BLaER1 (cell line): ENCODE results near the gene UBALD1.

Experiments used
- H3K27ac ChIP-seq: shearing (Covaris generic); formaldehyde crosslinking; 2 replicates; pipeline ENCODE4 v1.8.1; 2022
- H3K27me3 ChIP-seq: shearing (Covaris generic); formaldehyde crosslinking; 2 replicates; pipeline ENCODE4 v1.8.1; 2022
- H3K36me3 ChIP-seq: shearing (Covaris generic); formaldehyde crosslinking; 2 replicates; pipeline ENCODE4 v1.8.1; 2022
- H3K4me1 ChIP-seq: shearing (Covaris generic); formaldehyde crosslinking; 2 replicates; pipeline ENCODE4 v1.8.1; 2022
- H3K4me2 ChIP-seq: shearing (Covaris generic); formaldehyde crosslinking; 2 replicates; pipeline ENCODE4 v1.8.1; 2022
- H3K4me3 ChIP-seq: shearing (Covaris generic); formaldehyde crosslinking; 2 replicates; pipeline ENCODE4 v1.8.1; 2022
- H3K9ac ChIP-seq: shearing (Covaris generic); formaldehyde crosslinking; 2 replicates; pipeline ENCODE4 v1.8.1; 2022
- H3K9me3 ChIP-seq: shearing (Covaris generic); formaldehyde crosslinking; 2 replicates; pipeline ENCODE4 v1.8.1; 2022
- H4K20me1 ChIP-seq: shearing (Covaris generic); formaldehyde crosslinking; 2 replicates; pipeline ENCODE4 v1.8.1; 2022
- Cebpa-rat ChIP-seq: shearing (Covaris generic); IDR thresholded peaks from 2 replicates; pipeline ENCODE4 v1.8.1; 2022

The UBALD1 gene

GRCh38 chr16:4609200-4610010 is 5.3 kb downstream of the UBALD1 start:
- Histone ChIP-seq H3K4me3 (no peak overlapping the region), H3K9me3 (no peaks in the 10 kb centered on the region), H3K36me3 (peaks cover 40% of the 10 kb centered on the region), H4K20me1 (peaks cover 90% of the 10 kb centered on the region), H3K27ac (no peak overlapping the region; the same call in 1 of the 2 replicates), H3K27me3 (no peaks in the 10 kb centered on the region), H3K4me1 (peaks cover 66% of the 10 kb centered on the region), H3K4me2 (0 out of 2 replicates have a peak overlapping the region, but pooled peaks have one; percentile 36), H3K9ac (no peak overlapping the region)
- no peak for TF ChIP-seq Cebpa-rat

- no peak for TF ChIP-seq Cebpa-rat
- H3K9ac ChIP-seq: no peak overlapping the region
- H3K4me3 ChIP-seq: no peak overlapping the region
- no peaks in the 10 kb centered on the region for H3K27me3 ChIP-seq
- H3K9me3 ChIP-seq: no peaks in the 10 kb centered on the region
- no peak overlapping the region for H3K4me2 ChIP-seq
- H4K20me1 ChIP-seq: peaks cover 92% of the 10 kb centered on the region
- peaks cover 62% of the 10 kb centered on the region for H3K4me1 ChIP-seq
- H3K36me3 ChIP-seq: peaks cover 40% of the 10 kb centered on the region
- H3K27ac ChIP-seq: no peak overlapping the region
Measured at GRCh38 chr16:4608704-4608980, 6.0 kb downstream of the UBALD1 start.

- Histone ChIP-seq H4K20me1 (peaks cover 86% of the 10 kb centered on the region), H3K27me3 (no peaks in the 10 kb centered on the region)
Measured at GRCh38 chr16:4607841-4608703, 6.6 kb downstream of the UBALD1 start.

GRCh38 chr16:4606354-4606753 is 8.3 kb downstream of the UBALD1 start:
- Histone ChIP-seq H3K36me3 (peaks cover 40% of the 10 kb centered on the region), H3K27me3 (peaks cover 5% of the 10 kb centered on the region; the same call in 1 of the 2 replicates)

More at GRCh38 chr16:4607841-4608703, 6.6 kb downstream of the UBALD1 start:
- no peak overlapping the region for H3K27ac ChIP-seq
- H3K9ac ChIP-seq: no peak overlapping the region
- no peak overlapping the region for H3K4me2 ChIP-seq
- H3K9me3 ChIP-seq: no peaks in the 10 kb centered on the region
- H3K4me3 ChIP-seq: no peak overlapping the region
- H3K36me3 ChIP-seq: peaks cover 40% of the 10 kb centered on the region
- H3K4me1 ChIP-seq: peaks cover 59% of the 10 kb centered on the region
- TF ChIP-seq Cebpa-rat: no peak

GRCh38 chr16:4604401-4604800 is 10.3 kb downstream of the UBALD1 start:
- Histone ChIP-seq H3K36me3 (peaks cover 28% of the 10 kb centered on the region), H3K9ac (no peak overlapping the region), H3K4me3 (no peak overlapping the region), H3K4me1 (peaks cover 50% of the 10 kb centered on the region), H3K27me3 (peaks cover 10% of the 10 kb centered on the region; the same call in 1 of the 2 replicates), H3K27ac (no peak overlapping the region), H4K20me1 (peaks cover 59% of the 10 kb centered on the region), H3K9me3 (no peaks in the 10 kb centered on the region), H3K4me2 (peak overlapping the region; percentile 23; the same call in 1 of the 2 replicates)
- no peak for TF ChIP-seq Cebpa-rat

More at GRCh38 chr16:4606354-4606753, 8.3 kb downstream of the UBALD1 start:
- Histone ChIP-seq H3K27ac (no peak overlapping the region), H3K4me3 (no peak overlapping the region), H3K9me3 (no peaks in the 10 kb centered on the region), H3K9ac (no peak overlapping the region), H3K4me1 (peaks cover 62% of the 10 kb centered on the region), H4K20me1 (peaks cover 79% of the 10 kb centered on the region), H3K4me2 (no peak overlapping the region)
- TF ChIP-seq Cebpa-rat: no peak

- Histone ChIP-seq H3K4me2 (no peak overlapping the region), H4K20me1 (peaks cover 55% of the 10 kb centered on the region), H3K36me3 (peaks cover 22% of the 10 kb centered on the region), H3K4me3 (no peak overlapping the region), H3K27me3 (peaks cover 10% of the 10 kb centered on the region; the same call in 1 of the 2 replicates), H3K9ac (no peak overlapping the region), H3K9me3 (no peaks in the 10 kb centered on the region), H3K27ac (no peak overlapping the region), H3K4me1 (peaks cover 50% of the 10 kb centered on the region)
- no peak for TF ChIP-seq Cebpa-rat
Measured at GRCh38 chr16:4603624-4604170, 11.0 kb downstream of the UBALD1 start.

- peak overlapping the region; percentile 6; the same call in 1 of the 2 replicates for H3K27ac ChIP-seq
- peak overlapping the region; percentile 70 for H3K4me2 ChIP-seq
- TF ChIP-seq Cebpa-rat: no peak
- no peak overlapping the region for H3K4me3 ChIP-seq
- H3K4me1 ChIP-seq: peaks cover 38% of the 10 kb centered on the region
- H3K36me3 ChIP-seq: peaks cover 9% of the 10 kb centered on the region
- H3K9me3 ChIP-seq: no peaks in the 10 kb centered on the region
- peak overlapping the region; percentile 20 for H3K9ac ChIP-seq
- H4K20me1 ChIP-seq: peaks cover 41% of the 10 kb centered on the region
- peaks cover 10% of the 10 kb centered on the region; the same call in 1 of the 2 replicates for H3K27me3 ChIP-seq
Measured at GRCh38 chr16:4602331-4602730, 12.4 kb downstream of the UBALD1 start.

GRCh38 chr16:4601864-4602186 is 12.9 kb downstream of the UBALD1 start:
- Histone ChIP-seq H3K9me3 (no peaks in the 10 kb centered on the region), H3K4me1 (peaks cover 38% of the 10 kb centered on the region), H4K20me1 (peaks cover 36% of the 10 kb centered on the region), H3K27me3 (peaks cover 10% of the 10 kb centered on the region; the same call in 1 of the 2 replicates), H3K9ac (0 out of 2 replicates have a peak overlapping the region, but pooled peaks have one; percentile 20), H3K27ac (no peak overlapping the region; the same call in 1 of the 2 replicates), H3K4me3 (no peak overlapping the region), H3K4me2 (peak overlapping the region; percentile 70), H3K36me3 (peaks cover 4% of the 10 kb centered on the region; the same call in 1 of the 2 replicates)
- no peak for TF ChIP-seq Cebpa-rat

GRCh38 chr16:4601036-4601863 is 13.4 kb downstream of the UBALD1 start:
- no peak overlapping the region for H3K9ac ChIP-seq

More at GRCh38 chr16:4601036-4601863, 13.4 kb downstream of the UBALD1 start:
- Histone ChIP-seq H3K4me2 (peak overlapping the region; percentile 70), H3K9me3 (no peaks in the 10 kb centered on the region), H3K27me3 (peaks cover 10% of the 10 kb centered on the region; the same call in 1 of the 2 replicates), H4K20me1 (peaks cover 30% of the 10 kb centered on the region), H3K4me3 (no peak overlapping the region), H3K4me1 (peaks cover 38% of the 10 kb centered on the region), H3K27ac (no peak overlapping the region), H3K36me3 (no peaks in the 10 kb centered on the region)
- no peak for TF ChIP-seq Cebpa-rat
